ENCODE results near the gene SMPDL3B.

The SMPDL3B gene

DNA sequence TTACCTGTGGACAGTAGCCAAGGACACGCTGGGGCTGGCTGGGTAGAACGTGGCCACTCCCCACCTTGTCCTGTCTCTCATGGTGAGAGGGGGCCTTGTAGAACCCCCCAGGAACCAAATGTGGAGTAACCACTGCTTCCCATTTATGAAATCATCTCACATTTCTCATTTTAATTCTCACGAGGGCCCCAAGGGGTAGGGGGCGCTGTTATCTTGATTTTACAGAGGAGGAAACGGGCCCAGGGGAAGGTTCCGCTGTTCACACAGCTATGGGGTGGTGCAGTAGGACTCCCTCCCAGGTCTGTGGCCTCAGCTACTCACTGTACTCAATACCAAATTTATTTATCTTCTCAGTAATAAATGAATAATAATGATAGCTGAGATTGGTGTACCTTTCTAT lies 5.5 kb downstream of the SMPDL3B start:
- TF ChIP-seq, protein P1, sequence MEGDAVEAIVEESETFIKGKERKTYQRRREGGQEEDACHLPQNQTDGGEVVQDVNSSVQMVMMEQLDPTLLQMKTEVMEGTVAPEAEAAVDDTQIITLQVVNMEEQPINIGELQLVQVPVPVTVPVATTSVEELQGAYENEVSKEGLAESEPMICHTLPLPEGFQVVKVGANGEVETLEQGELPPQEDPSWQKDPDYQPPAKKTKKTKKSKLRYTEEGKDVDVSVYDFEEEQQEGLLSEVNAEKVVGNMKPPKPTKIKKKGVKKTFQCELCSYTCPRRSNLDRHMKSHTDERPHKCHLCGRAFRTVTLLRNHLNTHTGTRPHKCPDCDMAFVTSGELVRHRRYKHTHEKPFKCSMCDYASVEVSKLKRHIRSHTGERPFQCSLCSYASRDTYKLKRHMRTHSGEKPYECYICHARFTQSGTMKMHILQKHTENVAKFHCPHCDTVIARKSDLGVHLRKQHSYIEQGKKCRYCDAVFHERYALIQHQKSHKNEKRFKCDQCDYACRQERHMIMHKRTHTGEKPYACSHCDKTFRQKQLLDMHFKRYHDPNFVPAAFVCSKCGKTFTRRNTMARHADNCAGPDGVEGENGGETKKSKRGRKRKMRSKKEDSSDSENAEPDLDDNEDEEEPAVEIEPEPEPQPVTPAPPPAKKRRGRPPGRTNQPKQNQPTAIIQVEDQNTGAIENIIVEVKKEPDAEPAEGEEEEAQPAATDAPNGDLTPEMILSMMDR (IDR thresholded peaks at IDR 0.05) = no peak
- Histone ChIP-seq H3K27ac (no peak overlapping the region), H3K4me3 (no peak overlapping the region)
- DNase-seq (ENCODE audit: low spot score) = no peak

DNA sequence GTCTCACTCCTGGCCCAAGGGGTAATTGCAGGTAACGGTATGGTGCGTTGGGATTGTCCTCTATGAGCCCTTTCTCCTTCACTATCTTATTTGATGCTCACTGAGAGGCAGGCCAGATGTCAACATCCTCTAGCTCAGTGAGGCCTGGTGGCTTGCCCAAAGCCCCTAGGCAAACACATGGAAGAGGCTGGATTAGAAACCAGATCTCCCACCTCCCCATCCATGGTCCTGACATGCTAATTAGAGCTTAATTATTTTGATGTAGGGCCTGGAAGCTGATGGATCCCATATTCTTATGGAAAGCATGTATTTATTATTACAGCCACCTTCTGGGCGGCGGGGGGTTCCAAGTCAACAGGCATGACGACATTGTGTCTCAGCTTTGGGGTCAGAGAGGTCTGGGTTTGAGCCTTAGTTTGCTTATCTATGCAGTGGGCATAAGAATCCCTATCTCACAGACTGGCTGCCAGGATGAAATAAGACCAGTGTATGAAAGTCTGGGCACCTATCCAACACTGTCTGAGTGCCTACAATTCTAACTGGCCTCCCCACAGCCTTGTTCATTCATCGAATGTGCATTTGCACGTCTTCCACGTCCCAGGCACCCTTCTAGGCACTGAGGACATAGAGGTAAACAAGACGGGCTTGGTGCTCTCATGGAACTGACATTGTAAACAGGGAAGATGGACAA lies 6.2 kb downstream of the SMPDL3B start:
- no peak for DNase-seq (ENCODE audit: low spot score)
- Histone ChIP-seq H3K4me3 (no peak overlapping the region), H3K27ac (no peak overlapping the region)
- TF ChIP-seq, protein P1 (IDR thresholded peaks at IDR 0.05) = no peak

DNA sequence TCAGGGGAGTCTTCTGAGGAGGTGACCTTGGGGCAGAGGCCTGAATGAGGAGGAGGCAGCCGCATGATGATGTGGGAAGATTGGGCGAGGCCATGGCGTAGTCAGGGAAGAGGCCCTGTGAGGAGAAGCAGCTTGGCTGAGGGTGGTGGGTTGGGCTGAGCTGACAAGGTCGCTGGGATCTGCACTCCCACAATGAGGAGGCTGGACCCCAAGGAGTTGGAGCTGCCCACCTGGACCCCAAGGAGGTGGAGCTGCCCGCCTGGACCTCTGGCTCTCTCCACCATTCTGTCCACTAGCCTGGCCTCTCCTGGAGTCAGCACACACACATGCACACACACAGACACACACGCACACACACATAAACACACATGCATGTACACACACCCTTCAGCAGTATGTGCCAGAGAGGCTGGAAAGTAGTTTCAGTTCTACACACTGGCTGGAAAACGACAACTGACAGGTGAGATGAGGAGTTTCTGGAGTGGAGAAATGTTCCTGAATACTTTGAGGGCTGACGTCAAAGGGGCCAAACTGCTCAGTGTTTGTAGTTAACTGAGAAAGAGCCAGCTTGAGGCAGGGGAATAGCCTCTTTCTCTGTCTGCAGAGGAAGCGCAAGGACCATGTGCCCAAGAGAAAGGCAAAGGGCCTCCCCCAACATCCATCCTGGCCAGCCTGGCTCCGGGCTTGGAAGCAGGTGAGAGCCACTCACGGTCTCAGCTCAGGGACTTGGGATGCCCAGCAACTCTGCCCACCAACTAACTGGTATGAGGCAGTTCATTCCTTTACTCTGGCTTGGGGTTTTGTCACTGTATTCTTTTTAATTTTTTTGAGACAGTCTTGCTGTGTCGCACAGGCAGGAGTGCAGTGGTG lies 7.1 kb downstream of the SMPDL3B start:
- Histone ChIP-seq H3K27ac (no peak overlapping the region), H3K4me3 (no peak overlapping the region)
- no peak for DNase-seq (ENCODE audit: low spot score)
- TF ChIP-seq, protein P1 (IDR thresholded peaks at IDR 0.05) = no peak

DNA sequence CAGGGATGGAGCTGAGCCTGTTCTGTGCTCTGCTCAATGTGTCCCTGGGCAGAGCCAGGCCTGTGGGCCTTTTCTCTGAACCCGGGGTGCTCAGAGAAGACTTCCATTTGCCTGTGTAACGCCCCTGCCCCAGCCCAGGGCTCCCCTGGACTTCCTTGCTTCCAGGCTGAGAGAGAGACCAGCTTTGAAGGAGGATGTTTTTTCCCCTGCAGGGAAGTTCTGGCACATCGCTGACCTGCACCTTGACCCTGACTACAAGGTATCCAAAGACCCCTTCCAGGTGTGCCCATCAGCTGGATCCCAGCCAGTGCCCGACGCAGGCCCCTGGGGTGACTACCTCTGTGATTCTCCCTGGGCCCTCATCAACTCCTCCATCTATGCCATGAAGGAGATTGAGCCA lies 10.2 kb downstream of the SMPDL3B start:
- no peak for DNase-seq (ENCODE audit: low spot score)
- H3K4me3 ChIP-seq = no peak overlapping the region
- H3K27ac ChIP-seq = no peak overlapping the region
- TF ChIP-seq, protein P1 (IDR thresholded peaks at IDR 0.05) = no peak

DNA sequence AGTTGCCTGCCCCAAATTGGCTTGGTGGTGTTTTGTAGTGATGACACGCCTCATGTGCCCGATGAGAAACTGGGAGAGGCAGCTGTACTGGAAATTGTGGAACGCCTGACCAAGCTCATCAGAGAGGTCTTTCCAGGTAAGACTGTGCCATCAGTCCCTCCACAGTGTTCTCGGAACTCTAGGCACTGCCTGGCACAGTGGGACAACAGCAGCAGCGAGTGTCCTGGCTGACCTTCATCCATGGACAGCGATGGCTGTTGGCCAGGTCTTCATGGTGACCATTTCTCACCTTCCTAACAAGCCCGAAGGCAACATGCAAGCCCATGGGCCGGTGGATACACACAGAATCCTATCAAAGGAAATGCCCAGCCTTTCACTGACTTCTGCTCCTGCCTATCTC lies 14.2 kb downstream of the SMPDL3B start:
- Histone ChIP-seq H3K4me3 (no peak overlapping the region), H3K27ac (no peak overlapping the region)
- no peak for DNase-seq (ENCODE audit: low spot score)
- TF ChIP-seq, protein P1 (IDR thresholded peaks at IDR 0.05) = no peak

DNA sequence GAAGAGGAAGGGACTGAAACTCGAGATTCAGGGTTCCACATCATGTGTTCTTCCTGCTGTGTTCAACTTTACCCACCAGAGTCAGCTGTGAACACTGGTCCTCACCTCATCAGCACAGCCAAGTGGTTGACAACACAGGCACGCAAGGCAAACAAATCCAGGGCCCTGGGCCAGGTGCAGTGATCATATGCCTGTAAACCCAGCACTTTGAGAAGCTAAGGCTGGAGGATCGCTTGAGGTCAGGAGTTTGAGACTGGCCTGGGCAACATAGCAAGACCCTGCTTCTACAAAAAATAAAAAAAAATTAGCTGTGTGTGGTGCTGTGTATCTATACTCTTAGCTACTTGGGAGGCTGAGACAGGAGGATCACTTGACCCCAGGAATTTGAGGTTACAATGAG lies 16.6 kb downstream of the SMPDL3B start:
- TF ChIP-seq, protein P1 (IDR thresholded peaks at IDR 0.05) = no peak

More for the DNA sequence above, 16.6 kb downstream of the SMPDL3B start:
- no peak for DNase-seq (ENCODE audit: low spot score)
- H3K4me3 ChIP-seq = no peak overlapping the region
- no peak overlapping the region for H3K27ac ChIP-seq

All from coronary artery (tissue), 2 donors.